UCSD-AML1 (cell line): ENCODE results near the gene CEP70.

Experiments
- DNase-seq: peaks from one replicate; lab custom pipeline; 2025; ENCODE audit not compliant: unreplicated experiment; lab: John Stamatoyannopoulos, UW

The CEP70 gene

GRCh38 chr3:138471481-138471880 is 122.6 kb downstream of the CEP70 start:
- no peak for DNase-seq

DNA sequence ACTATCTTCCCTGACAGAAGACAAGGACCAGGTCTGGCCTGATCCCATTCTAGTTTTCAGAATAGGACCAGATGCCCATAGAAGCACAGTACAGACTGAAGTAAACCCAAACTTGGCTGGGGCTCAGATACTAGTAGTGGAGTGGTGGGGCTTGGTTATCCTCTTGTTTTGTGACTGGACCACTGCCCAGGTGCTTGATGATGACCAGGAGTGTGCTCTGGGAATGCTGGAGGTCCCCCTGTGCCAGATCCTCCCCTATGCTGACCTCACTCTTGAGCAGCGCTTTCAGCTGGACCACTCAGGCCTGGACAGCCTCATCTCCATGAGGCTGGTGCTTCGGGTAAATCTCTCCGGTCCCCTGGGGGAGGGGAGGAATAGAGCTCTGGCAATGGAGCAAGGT is 123.4 kb downstream of the CEP70 start:
- DNase-seq, result no peak

- no peak for DNase-seq
Observed at GRCh38 chr3:138469874-138470273, 124.2 kb downstream of the CEP70 start.

GRCh38 chr3:138468886-138469285 is 125.2 kb downstream of the CEP70 start:
- DNase-seq, result no peak

DNA sequence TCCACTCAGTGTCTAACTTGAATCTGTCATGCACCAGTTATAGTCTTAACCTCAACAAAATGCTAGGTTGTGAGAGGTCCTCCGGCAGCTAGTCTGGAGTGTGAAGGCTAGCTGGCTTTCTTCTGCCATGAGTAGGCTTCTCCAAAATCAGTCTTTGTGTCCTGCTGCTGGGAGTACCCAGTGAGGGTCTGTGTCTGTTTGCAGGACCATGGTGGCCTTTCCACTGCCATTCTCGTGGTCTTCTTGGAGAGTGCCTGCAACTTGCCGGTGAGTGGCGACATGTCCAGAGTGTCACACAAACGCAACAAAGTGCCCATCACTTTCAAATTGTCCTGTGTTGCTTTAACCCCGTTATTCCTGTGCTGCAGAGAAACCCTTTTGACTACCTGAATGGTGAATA is 125.6 kb downstream of the CEP70 start:
- DNase-seq, result no peak

DNA sequence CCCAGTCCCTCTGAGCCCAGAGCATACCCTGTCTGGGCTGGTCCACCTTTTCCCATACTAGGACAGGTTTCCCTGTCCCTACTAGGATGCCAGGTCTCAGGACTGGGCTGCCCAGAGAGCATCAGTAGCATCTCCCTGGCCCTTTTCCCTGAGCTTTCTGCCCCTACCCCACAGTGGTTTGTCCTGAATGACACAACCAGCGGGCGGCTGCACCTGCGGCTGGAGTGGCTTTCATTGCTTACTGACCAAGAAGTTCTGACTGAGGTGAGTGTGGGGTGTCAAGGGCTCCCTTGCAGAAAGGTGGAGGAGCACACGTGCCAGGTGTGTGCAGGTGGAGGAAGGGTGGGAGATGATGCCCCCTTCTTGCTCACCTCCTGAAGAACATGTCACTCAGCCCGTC is 126.1 kb downstream of the CEP70 start:
- no peak for DNase-seq

DNA sequence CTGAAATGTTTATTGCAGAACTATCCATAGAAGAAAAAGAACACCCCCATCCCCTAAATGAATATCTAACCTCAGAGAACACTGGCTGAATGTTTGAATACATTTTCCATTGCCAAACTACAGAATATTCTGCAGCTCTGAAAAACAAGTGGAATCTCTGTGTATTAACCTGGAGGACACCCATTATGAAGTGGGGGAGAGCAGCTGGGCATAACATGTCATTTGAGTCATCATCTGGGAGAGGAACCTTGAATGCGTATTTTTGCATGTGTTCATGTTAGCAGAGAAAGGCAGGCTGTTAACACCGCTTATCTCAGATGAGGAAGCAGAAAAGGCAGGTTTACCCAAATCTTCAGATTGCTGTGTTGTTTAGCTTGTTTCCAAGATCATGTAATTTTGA is 128.1 kb downstream of the CEP70 start:
- DNase-seq, result no peak

DNA sequence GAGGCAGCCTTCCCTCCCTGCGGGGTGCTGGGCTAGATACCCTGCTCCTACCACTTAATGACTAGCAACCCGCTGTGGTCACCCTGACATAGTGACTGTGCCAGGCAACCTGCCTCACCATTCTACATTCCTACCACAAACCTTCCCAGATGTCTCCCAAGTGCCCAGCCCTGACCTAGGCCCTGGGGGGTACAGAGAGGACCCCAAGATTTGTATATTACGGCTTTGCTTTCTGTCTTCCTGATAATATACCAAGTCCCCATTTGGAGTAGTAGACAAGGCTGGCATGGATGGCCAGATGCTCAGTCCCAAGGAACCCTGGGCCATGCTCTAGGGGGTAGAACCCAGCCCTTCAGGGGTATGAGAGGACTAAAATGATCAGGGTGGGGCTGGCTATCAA is 128.6 kb downstream of the CEP70 start:
- DNase-seq, result no peak

DNA sequence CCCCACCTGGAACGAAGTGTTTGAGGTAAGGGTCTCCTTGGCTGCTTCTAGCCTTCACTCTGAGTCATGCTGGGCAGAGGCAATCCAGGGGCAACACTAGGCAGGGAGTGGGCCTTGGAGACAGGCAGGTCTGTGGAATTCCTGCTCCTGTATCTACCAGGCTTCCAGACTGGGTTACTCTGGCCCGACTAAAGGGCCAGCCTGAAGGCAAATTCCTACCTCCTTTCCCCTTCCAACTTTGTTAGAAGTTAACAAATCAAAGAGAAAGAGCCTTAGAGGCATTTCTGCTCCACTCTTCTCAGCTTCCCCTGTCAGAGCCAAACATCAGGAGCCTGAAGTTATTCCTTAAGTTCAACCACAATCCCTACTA is 129.6 kb downstream of the CEP70 start:
- no peak for DNase-seq

- DNase-seq, result no peak
Observed at GRCh38 chr3:138463724-138464490, 130.2 kb downstream of the CEP70 start.

- no peak for DNase-seq
Observed at GRCh38 chr3:138461896-138462295, 132.2 kb downstream of the CEP70 start.

GRCh38 chr3:138461246-138461645 is 132.8 kb downstream of the CEP70 start:
- DNase-seq, result no peak

DNA sequence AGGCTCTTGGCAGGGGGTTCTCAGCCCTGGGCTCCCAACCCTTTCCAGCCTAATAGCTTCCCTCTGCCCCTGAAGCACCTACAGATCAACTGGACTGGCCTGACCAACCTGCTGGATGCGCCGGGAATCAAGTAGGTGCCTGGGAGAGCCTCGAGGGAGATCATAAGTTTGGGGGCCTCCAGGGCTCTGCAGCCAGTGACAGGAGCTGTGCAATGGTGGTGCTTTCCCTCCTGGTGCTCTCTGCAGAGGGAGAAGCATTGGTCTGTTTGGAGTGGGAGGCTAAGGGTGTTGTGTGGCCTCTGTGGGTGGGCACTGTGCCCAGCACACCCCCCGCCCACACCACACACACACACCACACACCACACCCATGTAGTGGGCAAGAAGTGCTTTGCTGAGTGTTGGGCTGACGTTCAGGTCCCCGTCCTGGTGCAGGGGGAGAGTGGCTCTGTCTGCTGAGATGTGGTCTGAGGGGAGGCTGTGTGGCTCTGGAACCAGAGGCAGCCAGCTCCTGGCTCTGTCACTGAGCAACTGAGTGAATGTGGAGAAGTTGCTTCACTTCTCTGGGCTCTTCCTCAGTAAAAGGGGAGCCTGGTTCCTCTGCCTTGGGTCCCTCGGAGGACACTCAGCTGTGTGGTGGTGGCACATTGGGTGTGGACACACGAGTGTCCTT is 133.4 kb downstream of the CEP70 start:
- DNase-seq, result no peak

DNA sequence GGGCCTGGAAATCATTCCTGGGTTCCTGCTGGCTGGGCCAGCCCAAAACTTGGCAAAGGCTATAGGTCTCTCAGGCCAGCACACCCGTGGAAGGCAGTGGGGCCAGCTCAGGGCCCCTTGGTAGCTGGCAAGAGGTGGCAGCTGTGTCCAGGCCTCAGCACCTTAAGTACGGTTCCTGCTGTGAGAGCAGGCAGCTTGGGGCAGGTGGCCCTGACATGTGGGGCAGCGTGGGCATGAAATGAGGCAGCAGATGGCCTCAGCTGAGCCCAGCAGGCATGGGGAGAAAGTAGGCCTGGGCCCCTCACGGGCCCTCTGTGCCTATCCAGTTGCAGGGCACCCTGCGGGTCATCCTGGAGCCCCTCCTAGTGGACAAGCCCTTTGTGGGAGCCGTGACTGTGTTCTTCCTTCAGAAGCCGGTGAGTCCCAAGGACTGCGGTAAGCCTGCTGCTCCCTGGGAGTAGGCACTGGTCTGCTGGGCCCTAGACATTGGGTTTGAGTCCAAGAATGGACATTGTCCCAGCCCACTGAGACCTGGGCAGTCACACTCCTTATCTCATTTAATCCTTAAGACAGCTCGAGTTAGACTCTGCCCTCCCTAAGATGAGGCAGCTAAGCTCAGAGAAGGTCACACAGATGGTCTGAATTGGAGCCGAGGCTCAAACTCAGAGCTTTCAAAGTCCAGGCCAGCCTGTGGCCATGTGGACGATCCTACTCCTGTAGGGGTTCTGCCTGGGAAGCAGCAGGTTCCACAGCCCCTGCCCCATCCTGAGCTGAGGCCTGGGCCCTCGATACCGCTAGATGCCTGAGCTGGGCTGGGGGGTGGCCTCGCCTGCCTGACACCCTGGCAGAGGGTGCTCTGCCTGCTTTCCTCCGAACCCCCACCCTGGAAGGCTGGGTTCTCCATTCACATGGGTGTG is 134.2 kb downstream of the CEP70 start:
- DNase-seq, result no peak

DNA sequence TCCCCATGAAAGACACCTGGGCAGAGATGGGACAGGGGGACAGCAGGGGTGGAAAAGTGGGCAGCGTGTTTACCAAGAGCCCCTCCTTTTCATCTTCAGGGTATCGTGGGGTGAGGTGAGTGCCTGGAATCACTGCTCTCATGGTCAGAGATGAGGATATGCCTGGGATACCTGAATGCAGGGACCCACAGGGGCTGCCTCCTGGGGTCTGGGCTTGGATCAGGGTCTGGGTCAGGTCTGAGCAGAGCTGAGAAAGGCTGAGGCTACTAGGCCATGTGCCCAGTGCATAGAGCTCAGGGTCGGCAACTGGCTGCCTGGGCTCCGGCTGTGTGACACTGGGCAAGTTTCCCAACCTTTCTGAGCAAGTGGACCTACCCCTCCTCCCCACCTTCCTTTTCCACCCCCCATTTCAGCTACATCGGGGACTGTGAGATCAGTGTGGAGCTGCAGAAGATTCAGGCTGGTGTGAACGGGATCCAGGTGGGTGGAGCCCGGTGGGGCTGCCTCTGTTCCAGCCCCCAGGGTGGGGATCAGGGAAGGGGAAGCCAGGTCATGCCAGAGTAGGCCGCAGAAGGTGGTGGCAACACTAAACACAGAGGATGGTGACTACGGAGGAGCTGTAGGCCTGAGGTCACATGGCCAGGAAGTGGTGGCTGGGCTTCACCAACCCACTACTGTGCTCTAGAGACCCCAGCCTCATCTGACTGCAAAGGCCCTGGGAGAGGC is 135.1 kb downstream of the CEP70 start:
- DNase-seq, result no peak

DNA sequence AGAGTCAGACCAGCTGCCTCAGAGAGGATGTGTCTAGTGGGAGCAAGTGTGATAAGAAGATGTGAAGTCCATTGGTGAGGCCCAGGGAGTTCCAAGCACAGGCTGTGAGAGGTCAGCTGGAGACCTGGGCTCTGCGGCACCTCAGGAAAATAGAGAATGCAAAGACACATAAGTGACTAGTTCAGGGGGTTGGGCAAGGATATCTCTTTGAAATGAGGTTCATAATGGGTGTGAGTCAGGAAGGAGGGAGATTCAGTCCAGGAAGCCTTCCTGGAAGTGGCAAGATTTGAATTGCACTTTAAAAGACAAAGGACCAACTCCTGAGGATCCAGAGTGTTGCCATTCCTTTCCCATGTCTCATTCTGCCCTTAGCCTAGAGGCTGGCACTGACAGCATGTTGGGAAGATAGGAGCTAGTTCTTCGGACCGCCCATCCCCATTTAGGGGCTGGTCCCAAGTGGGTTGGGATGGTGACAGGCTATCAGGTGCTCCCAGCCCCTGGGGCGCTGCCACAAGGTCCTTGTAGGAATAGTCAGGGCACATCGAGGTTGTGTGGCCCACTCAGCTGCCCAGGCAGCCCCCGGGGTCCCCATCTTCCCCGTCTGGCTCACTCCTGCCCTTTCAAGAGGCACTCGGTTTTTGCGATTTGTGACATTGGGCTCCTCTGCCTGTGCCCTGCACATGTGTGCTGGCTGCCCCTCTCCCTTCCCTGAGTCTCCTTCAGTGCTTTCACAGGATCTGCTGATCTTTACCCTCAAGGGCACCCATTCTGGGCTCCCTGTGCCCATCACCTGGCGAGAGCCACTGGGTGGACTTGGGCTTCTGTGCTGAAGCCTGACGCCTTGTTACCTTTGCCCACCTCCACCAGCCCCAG is 136.0 kb downstream of the CEP70 start:
- DNase-seq, result no peak

DNA sequence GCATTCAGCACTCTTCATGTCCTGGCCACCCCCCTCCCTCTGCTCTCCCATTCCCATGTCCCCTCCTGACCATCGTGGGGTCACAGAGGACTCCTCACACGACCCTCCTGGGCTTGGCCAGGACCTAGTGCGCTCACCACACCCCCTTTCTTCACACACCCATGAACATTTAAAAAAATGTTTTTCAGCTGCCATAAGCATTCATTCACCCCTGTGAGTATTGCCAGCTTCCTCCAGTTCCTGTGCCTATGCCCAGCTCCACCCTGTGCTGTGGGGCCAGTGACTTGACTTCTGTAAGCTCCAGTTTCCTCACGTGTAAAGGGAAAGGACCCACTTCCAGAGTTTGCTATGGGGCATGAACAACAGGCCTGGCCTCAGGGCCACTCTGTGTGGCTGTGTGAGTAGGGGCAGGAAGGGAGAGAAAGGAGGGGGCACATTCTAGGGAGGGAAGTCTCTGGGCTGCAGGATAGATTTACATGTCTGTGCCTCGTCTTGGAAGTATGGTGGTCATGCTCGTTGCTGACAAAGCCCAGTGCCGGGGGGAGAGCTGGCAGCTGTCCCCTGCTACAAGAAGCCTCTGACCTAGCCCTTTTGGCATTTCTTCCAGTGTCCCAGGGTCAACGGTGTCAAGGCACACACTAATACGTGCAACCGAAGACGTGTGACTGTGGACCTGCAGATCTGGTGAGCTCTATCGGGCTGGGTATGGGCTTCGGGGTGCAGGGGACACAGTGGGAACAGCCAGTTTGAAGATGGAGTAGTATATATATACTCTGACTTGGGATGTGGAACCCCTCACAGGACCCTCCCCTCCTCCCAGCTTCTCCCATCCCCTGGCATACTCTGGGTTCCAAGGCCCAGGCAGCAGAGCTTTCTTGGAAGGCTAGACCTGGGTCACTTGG is 136.8 kb downstream of the CEP70 start:
- no peak for DNase-seq

DNA sequence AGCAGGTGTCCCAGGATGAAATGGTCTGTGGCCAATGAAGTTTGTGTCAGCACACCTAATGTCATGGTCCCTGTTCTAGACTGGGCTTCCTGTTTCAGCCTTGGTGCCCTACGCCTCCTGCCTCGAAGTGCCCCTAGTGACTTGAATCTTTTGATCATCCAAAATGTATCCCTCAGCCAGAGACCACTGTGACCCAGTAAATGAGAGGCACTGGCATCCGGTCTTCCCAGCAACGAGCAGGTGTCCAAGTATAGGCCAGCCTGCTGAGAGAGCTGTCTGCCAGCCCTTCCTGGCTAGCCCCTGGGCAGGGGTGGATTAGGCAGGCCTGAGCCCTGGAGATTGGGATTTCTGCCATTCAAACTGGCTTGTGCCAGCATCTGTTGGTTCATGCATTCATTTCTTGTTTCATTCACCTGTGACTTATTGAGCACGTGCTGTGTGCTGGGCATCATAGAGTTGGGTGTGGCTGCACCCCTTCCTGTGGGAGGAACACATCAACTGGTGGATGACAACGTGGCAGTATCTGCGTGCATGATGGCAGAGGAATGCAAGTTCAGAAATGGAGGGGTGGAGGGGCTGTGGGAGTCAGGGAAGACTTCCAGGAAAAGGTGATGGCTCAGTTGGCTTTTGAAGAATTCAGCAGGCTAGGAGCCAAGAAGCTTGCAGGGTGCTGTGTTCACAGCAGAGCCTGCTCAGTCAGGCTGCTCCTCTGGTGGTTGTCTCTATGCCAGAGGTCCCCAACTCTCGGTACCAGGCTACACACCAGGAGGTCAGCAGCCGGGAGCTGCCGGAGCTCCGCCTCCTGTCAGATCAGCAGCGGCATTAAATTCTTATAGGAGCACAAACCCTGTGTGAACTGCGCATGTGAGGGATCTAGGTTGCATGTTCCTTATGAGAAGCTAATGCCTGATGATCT is 138.0 kb downstream of the CEP70 start:
- DNase-seq, result no peak
